IPS DF 4.7 (cell line): Measurements from ENCODE around the gene GALNT17.

ENCODE experiments used
- DNase-seq: peaks from one replicate; pipeline ENCODE4 v3.0.0-alpha.2; 2013; ENCODE audit warnings: low spot score; ENCODE audit errors: extremely low read depth

The GALNT17 gene

DNA sequence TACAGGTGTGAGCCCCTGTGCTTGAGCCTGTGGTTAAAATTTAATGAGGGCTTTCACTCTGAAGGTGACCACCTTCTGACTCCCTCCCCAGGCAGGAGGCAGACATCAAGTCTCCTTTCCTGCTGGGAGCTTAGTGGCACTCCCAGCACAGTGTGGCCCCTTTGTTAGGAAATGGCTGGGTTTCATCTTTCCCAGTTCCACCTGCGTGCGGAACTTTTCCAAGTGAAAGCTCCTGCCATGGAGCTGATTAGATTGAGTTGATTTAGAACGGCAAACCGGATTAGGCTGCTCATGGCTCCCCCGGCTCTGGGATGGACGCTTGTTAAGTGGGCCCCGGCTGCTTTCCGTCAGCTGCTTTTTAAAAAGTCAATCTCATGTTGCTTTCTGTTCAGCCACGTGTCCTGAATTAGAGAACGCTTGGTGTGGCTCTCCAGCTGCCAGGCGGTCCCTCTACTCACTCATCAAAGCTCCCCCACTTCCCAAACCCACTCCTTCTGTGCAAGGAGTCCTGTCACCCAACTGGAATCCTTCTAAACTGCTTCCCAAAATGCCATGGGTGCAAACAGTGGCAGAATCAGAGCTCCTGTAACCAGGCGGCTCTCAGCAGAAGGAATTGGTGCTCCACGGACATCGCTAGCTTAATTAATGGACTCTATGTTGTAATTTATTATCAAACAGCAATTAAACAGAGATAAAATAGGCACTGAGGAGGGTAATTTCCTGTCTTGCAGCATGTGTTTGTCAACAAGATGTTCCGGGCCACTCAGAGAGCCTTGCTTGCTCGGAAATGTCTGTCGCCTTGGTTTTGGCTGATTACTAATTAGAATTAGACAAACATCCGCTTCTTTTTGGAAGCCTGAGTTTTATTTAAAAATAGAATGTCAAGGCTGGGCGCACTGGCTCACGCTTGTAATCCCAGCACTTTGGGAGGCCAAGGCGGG is 551.2 kb downstream of the GALNT17 start:
- DNase-seq, result no peak

DNA sequence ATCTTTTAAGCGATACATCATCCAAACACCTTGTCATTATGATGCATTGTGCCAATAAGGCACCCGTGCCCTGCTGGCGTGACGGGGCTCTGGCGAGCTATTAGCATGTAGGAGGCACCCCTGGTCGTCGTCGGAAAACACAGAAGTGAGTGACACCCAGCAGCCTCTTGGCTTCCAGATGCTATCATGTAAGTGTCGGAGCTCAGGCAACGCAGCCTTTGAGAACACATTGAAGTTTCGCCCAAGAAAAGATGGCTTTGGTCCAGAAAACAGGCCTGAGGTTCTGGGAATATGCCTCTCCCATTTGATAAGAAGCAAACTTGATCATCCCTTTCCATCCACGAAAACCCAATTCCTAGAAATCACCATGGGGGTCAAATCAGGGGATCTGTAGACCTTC is 555.3 kb downstream of the GALNT17 start:
- DNase-seq, result no peak

DNA sequence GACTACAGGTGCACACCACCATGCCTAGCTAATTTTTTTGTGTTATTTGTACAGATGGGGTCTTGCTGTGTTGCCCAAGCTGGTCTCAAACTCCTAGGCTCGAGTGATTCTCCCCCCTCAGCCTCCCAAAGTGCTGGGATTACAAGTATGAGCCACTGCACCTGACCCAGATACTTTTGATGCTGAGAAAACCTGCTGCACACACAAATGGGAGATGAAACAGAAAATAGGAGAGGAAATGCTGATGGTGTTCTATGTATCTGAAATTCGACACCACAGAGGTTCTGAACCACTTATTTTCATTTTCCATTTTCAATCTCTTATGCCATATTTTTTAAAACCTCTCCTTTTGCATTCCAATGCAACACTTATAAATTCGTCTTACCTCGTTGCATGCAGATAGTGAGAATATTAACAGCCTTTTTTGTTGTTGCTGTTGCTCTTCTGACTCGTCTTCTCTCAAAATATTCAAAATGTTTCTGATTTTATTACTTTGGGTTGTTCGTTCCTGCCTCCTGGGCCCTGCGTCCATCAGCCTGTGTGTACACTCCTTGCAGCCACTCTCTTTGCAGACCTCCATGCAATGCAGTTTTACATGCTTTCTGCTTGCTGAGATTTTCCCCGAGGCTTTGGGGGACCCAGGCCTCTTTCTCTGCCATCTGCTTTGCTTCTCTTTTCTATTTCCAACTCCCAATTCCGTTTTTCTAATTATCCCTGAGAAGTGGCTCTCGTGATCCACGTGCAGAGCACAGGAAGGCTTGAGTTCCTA is 556.1 kb downstream of the GALNT17 start:
- DNase-seq, result no peak

DNA sequence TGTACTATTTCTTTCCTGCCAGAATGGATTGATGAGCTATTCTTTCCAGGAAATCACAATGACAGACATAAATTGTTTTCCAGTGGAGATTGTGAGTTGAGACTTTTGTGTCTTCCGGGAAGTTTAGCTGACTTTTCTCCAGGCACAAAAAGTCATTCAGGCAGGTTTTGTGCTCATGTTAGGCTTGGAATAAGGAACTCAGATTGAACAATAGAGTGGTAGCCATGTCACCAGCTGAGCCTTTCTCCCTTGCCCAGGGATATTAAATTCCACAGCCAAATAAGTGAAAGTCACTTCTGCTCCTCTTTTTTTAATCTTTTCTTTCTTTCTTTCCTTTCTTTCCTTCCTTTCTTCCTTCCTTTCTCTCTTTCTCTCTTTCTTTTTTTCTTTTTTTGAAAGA is 559.6 kb downstream of the GALNT17 start:
- no peak for DNase-seq

DNA sequence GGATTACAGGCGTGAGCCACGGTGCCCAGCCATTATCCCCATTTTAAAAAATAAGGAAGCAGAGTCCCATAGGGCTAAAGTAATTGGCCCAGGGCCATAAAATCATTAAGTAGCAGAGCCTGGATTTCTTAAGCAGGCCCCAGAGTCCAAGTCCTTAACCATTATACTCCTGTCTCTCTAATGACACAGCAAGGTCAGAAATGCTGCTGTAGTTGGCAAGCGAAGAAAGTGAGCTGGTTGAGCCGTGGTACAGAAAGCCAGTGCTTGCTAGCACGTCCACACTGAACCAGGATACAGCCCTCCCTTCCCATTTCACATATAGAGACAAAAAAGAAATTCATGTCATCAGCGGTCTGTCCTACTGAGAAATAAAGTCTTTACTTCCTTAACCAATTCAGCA is 562.7 kb downstream of the GALNT17 start:
- DNase-seq, result no peak

DNA sequence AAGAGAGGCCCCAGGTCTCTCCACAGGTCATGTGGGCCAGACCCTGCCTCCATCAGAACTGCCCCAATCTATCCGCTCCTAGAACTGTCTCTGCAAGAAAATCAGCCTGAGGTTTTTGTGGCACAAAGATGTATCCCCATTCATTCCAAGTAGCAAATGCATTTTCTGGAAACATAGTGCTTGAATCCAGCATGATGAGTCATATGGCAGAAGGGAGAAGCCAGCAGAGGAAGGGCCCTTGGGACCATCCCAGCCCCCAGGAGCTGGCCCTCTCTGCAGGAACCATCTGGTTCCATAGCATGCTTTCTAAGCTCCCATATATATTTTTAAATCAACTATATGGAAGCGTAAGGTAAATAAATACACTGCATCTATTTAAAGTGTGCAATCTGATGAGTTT is 563.2 kb downstream of the GALNT17 start:
- DNase-seq, result no peak

DNA sequence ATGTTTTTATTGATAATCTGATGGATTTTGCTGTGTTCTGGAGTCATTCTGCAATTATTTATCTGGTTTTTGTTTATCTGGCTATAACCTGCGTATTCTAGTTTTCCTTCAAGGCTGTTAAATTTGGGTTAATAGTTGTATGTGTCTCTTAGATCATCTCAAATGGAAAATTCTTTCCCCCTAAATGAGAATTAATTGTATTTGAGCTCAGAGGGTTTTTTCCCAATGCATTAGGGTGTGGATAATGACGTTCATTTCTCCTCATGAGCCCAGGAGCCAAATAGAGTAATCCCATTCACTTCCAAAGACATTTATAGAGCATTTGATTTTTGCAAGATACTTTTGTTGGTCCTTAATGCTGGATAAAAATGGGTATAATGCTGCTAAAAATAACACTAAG is 564.6 kb downstream of the GALNT17 start:
- DNase-seq, result no peak

DNA sequence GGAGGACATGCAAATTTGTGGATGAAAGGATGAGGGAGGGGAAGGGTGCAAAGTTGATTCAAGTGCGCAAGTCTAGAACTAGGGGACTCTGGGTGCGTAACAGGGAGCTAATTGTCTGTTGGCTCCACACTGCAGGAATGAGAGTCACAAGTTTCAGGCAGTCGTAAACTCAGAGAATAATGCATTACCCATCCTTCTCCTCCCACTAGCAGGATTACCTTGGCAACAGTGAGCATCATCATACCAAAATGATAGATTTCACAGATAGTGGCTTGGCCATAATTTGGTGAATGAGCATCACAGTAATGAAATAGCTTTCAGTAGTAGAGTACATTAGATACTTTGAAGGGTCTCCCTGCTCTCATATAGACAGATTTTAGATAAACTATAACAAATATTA is 565.5 kb downstream of the GALNT17 start:
- no peak for DNase-seq

DNA sequence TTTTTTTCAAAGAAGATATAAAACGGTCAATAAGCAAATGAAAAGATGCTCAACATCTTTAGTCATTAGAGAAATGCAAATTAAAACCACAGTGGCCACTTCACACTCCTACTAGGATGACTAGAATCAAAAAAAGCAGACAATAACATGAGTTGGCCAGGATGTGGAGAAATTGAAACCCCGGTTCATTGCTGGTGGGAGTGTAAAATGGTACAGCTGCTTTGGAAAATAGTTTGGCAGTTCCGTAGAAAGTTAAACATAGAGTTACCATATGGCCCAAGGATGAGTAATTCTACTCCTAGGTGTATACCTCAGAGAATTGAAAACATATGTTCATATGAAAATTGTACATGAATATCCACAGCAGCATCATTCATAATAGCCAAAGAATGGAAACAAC is 573.3 kb downstream of the GALNT17 start:
- no peak for DNase-seq

DNA sequence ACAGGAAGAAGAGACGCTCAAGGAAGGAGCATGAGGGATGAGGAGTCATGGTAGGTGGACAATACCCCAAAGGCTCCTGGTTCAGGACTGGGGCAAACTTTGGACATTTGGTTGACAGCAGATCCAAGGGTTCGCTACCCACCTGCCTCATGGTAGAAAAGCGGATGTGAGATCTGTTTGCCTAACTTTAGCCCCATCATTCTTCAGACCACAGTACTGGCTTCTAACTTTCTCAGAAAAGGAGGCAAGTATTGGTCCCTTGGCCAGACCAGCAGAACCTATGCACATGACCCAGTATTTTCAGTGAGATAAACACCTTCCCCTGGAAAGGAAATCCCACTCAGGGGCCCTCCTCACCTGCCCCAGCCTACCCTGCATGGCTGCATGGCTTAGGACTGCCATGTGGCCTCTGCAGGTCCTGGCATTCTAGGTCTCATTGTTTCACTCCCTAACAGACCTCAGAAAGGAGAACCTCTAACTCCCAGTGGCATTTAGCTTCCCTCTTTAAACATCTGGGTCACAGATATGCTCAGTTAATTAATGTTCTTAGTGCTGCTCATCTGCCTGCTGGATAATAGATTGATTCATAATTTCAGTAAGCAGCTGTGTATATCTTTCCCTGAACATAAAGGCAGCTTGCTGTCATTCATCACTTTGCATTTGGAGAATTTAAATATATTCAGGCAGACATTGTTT is 574.1 kb downstream of the GALNT17 start:
- no peak for DNase-seq

DNA sequence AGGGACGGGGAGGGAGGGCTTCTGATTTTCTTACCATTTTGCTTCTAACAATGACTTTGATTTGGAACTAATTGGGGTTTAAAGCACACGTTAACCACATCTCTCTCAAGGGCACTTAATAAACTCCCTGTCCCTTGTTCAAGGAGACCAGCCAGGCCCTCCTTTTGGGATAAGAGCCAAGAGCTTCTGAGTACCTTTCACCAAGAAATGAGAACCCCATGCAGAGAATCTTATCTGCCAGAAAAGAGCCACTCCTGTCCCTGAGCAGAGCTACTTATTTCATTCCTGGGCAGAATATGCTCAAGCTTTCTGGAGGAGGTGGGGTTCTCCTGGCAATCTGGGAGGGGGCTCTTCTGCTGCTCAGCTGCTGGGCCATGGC is 574.6 kb downstream of the GALNT17 start:
- no peak for DNase-seq

DNA sequence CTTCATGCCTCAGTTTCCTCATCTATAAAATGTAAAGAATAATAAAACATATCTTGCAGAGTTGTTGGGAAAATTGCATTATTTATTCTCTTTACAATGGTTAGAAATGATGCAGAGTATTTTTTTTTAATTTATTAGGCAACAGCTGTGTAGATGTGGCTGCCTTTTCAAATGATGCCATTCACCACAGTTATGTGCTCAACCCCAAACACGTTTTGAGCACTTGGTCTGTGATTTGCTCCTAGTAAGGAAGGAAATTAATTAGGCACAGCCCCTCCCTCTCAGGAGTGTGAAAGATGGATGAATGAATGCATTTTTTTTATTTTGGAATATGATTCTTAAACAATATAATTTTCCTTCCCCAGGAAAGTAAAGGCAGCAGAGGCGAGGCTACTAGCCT is 575.1 kb downstream of the GALNT17 start:
- DNase-seq, result no peak

DNA sequence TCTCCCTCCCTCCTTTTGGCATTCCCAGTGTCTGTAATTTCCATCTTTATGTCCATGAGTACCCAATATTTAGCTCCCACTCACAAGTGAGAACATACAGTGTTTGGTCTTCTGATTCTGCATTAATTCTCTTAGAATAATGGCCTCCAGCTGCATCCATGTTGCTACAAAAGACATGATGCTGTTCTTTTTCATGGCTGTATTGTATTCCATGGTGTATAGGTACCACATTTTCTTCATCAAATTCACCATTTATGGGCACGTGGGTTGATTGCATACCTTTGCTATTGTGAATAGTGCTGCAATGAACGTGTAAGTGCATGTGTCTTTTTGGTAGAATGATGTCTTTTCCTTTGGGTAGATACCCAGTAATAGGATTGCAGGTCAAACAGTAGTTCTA is 576.8 kb downstream of the GALNT17 start:
- no peak for DNase-seq

DNA sequence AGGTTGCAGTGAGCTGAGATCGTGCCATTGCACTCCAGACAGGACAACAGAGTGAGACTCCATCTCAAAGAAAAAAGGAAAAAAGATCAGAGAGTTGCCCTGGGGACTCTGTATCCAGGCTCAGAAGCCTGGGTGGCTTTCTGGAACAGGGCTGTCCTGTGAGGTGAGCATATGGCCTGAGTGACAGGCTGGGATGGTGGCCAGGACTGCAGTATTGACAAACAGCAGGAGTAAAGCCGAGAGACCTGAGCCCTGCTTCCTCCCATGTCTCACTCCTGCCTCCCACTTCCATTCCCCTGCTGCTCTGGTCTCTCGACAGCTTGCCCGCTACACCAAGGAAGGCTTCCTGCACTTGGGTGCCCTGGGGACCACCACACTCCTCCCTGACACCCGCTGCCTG is 578.5 kb downstream of the GALNT17 start:
- no peak for DNase-seq

DNA sequence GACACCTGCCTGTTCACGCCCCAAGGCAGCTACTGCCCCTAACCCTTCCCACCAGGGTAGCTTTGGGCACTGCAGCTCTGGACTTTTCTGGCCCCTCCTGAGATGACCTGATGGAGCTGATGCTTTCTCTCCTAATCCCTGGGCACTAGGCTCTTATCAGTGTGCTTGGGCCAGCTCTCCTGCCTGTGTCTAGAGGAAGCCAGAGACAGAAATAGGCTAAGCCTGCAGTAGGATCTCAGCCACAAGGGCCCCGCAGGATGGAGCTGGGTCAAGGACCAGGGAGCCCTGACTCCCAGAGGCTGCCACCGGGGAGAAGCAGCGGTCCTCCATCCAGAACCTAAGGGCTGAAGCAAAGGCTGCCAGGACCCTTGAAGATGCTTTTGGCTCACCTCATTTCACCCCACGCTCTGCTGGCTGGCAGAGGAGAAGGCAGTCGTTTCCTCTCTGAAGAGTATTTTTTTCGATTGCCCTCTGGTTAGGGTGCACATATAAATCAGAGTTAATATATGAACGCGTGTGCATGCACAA is 580.8 kb downstream of the GALNT17 start:
- no peak for DNase-seq

DNA sequence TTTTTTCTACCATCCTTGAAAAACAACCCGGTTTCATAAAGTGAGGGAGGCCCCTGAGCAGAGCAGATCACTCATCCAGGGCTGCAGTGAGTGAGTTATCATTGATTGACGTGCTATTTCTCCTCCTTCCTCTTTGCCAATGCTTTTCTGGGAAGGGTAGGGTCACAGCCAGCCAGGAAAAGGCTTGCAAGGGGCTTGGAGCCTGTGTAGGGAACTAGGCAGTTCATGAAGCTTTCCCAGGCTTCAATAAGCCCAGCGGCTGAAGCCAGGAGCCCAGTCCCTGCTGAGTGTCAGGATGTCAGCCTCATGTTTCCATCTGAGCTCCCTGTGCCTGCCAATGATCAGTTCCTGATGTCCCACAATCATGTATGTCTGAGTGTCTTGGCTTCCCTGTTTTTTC is 584.7 kb downstream of the GALNT17 start:
- DNase-seq, result no peak

DNA sequence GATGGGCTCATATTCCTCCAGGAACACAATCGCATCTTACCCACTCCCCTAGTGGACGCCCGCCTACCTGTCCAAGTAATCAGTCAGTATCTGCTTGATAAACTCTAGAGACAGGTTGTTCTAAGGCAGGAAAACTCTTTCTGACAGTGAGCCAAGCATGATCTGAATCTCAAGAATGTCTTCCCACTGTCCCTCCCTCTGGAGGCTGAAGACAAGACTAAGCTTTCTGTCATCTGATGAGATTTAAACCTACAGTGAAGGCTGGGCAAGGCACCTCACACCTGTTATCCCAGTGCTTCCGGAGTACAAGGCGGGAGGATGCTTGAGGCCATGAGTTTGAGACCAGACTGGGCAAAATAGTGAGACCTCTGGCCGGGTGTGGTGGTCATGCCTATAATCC is 586.6 kb downstream of the GALNT17 start:
- DNase-seq, result no peak

DNA sequence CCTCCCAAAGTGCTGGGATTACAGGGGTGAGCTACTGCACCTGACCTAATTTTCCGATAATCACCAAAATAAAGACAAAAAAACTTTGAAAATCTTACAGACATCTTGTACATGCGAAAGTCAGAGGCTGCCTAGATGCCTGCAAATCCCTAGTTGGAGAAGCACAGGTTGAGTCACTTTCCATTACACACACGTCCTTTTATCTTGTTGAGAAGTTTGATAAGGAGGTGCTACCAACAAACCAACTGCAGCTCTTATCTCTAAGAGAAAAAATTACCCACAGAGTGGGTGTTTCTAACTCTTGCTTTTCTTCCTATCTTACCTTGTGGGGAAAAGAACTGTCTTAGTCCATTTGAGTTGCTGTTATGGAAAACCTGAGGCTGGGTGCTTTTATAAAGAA is 589.8 kb downstream of the GALNT17 start:
- no peak for DNase-seq

DNA sequence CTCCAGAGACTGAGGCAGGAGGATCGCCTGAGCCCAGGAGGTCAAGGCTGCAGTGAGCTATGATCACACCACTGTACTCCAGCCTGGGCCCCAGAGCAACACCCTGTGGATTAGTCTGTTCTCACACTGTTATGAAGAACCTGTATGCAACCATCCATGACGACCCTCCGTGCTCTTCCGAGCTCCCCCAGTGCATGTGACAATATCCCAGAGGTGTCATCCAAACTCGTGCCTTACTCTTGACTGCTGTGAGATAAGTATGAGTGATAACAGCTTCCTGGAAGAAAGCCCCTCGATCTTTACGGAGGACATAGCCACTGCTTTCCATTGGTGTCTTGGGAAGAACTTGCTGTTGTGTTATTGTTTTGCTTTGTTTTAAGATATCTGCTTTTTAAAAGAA is 591.9 kb downstream of the GALNT17 start:
- DNase-seq, result no peak

DNA sequence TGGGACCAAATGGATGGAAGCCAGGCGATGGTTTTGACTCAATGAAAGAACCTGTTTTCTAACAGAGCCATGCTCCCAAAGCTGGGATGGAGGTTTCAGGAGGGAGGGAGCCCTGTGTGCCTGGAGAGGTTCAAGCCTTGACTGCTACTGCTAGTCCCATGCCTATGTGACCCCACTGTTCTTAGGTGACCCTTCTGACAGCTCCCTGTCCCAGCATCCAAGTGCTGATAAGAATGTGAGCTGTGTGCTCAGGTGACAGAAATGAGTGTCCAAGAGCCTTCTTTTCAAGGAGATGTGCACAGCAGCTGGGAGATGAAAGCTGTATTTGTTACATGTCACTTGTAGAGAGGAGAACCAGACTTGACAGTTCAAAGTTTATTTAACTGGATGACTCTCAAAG is 595.4 kb downstream of the GALNT17 start:
- DNase-seq, result no peak

DNA sequence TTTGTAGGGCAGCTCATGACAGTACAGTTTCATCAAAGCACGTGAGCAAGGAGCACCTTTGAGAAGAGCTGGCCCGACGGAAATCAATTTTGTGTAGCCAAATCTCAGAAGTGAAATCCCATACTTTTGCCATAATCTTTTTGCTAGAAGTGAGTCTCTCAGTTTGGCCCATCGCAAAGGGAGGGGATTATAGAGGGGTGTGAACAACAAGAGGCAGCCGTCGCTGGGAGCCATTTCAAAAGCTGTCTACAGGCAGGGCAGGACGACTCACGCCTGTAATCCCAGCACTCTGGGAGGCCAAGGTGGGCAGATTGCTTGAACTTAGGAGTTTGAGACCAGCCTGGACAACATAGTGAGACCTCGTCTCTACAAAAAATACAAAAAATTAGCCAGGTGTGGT is 599.8 kb downstream of the GALNT17 start:
- no peak for DNase-seq
